GM12873 (cell line): ENCODE data around the gene TBC1D32.

Source experiments
- CTCF ChIP-seq: IDR thresholded peaks from 2 replicates; pipeline ENCODE4 v1.5.1; 2012; ENCODE audit warnings: low read depth, mild to moderate bottlenecking, moderate library complexity, low read length, control low read depth; ENCODE audit not compliant: insufficient read depth; ENCODE audit errors: missing control alignments

TBC1D32 gene

GRCh38 chr6:121352941-121353340 is 18.7 kb upstream of the TBC1D32 start:
- TF ChIP-seq CTCF: no peak

DNA sequence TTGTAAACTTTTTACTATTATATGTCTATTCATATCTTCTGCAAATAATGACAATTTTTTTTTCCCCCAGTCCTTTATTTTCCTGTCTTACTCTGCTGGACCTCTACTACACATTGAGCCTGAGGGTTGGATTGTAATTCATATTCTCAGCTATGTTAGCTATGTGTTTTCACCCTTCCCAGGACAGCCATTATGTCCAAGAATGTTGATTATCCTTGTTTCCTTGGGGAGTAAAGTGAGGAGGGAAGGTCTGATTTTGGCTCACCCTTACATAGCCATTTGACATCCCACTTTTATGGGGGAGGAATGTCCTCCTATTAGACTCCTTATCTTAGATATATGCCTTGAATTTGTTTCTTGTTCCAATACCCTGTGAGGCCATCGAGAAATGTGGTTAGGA is 17.6 kb upstream of the TBC1D32 start:
- TF ChIP-seq CTCF: no peak

DNA sequence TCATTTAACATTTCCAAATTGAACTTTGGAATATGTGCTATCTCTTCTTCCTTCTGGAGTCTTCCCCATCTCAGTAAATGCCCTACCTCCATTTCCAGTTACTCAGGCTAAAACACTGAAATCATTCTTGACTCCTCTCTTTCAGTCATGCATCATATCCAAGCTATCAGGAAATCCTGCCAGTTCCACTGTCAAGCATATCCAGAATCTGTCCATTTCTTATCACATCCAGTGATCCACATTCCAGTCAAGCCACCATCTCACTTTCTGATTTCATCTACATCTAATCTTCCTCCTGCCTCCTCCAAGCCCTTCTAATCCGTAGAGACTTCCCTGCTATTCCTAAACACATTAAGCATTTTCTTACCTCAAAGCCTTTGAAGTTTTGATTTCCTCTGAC is 15.3 kb upstream of the TBC1D32 start:
- no peak for TF ChIP-seq CTCF

DNA sequence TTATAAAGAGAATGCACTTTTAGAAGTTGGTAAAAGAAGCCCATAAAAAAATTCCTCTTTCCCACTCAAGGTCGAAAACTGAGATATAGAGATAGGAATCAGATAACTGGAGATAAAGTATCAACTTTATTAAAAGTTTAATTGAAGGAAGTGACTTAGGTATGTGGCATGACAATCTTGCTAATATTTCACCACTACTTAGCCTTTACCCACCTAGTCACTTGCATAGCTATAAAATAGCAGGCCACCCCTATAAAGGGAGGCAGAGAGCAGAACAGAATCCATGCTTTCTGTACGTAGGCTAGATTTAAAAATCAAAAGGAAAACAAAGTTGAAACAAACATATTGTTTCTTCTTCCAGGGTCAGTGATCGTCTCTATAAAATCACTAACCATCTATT is 13.2 kb upstream of the TBC1D32 start:
- no peak for TF ChIP-seq CTCF

- TF ChIP-seq CTCF: no peak
These were observed 10.3 kb upstream of the TBC1D32 start for GRCh38 chr6:121344539-121344938.

DNA sequence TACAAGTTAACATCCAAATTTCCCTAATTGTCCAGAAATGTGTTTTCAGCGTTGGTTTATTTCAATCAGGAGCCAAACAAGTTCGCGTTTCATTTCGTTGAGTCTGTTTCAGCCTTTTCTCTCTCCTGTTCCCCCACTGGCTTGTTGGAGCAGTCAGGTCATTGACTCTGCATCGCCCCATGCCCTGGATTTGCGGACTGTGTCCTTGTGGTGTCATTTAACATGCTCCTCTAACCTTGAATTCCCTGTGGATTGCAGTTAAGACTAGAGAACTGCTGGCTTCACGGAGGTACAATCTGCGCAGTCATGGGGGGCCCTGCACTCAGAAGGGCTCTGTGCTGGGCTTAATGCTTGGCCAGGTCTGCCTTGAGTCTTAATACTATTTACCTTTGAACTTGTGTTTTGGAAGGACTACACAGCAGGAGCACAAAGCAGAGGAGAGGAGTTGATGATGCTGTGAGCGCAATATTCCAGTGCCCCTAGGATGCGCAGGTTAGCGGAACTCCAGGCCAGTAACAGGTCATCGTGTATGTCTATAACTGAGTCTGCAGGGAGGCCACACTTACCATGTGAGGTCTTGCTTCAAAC is 5.5 kb upstream of the TBC1D32 start:
- TF ChIP-seq CTCF: no peak

- no peak for TF ChIP-seq CTCF
These were observed 4.7 kb upstream of the TBC1D32 start for GRCh38 chr6:121338956-121339355.
